H1 (cell line): ENCODE measurements around the gene TCF19. TPM values are rescaled to one million over a fixed set of nuclear protein-coding genes. Genes with fewer than 3 reads are reported as not detected.

Experiments
- CTCF ChIA-PET: fragments of 300-600 bp; sonication (Branson Sonifier 250); formaldehyde crosslinking; loops from one replicate; lab custom pipeline; 2021; ENCODE audit not compliant: partially characterized antibody; lab: Charles Lee
- POLR2A ChIA-PET: fragments of 300-600 bp; sonication (Branson Sonifier 250); formaldehyde crosslinking; loops from one replicate; lab custom pipeline; 2021; ENCODE audit warnings: inconsistent platforms; ENCODE audit not compliant: partially characterized antibody; lab: Charles Lee
- DNase-seq, 2 experiments: peaks; one replicate each; pipeline versions ENCODE4 v3.0.0 to v3.0.0-alpha.2; 2010 to 2022; ENCODE audit warnings: low spot score in 2 of 2, low read depth in 1 of 2, mixed read lengths in 1 of 2
- FAIRE-seq: peaks from 2 replicates; lab custom pipeline; 2011; peaks lifted over from hg19 to GRCh38; lab: Jason Lieb, UNC
- H2AFZ ChIP-seq: 2 replicates; pipeline ENCODE4 v1.8.1; 2012; ENCODE audit warnings: low read length, inconsistent platforms
- H2AK5ac ChIP-seq: 2 replicates; pipeline ENCODE4 v1.6.1; 2013; ENCODE audit warnings: low read depth, low read length
- H2BK120ac ChIP-seq: replicated peaks from 2 replicates; pipeline ENCODE3; 2013; ENCODE audit warnings: low read depth, low read length, inconsistent platforms
- H2BK12ac ChIP-seq: 2 replicates; pipeline ENCODE4 v1.6.1; 2013; ENCODE audit warnings: low read depth, low read length
- H2BK15ac ChIP-seq: 2 replicates; pipeline ENCODE4 v1.6.1; 2013; ENCODE audit warnings: low read length
- H2BK20ac ChIP-seq: 2 replicates; pipeline ENCODE4 v1.6.1; 2013; ENCODE audit warnings: low read length
- H2BK5ac ChIP-seq: 2 replicates; pipeline ENCODE4 v1.6.1; 2013; ENCODE audit warnings: low read depth, low read length
- H3K14ac ChIP-seq: 2 replicates; pipeline ENCODE4 v1.6.1; 2013; ENCODE audit warnings: inconsistent platforms; ENCODE audit not compliant: insufficient read length
- H3K18ac ChIP-seq: 2 replicates; pipeline ENCODE4 v1.6.1; 2013; ENCODE audit warnings: low read length; ENCODE audit errors: extremely low read depth
- H3K23ac ChIP-seq: 2 replicates; pipeline ENCODE4 v1.6.1; 2013; ENCODE audit warnings: inconsistent platforms; ENCODE audit not compliant: insufficient read length
- H3K23me2 ChIP-seq: 2 replicates; pipeline ENCODE4 v1.6.1; 2013; ENCODE audit warnings: low read depth, low read length
- H3K27ac ChIP-seq: 2 replicates; pipeline ENCODE4 v1.6.1; 2011; ENCODE audit warnings: low read depth, low read length, inconsistent platforms
- H3K27me3 ChIP-seq, 4 experiments: replicated peaks in 1 of 4; 1 replicate in 1 of 4; 2 replicates in 3 of 4; pipeline versions ENCODE4 v1.6.1 to v1.8.1; 2011 to 2013; ENCODE audit warnings: low read length in 3 of 4, mild to moderate bottlenecking in 3 of 4, inconsistent platforms in 2 of 4, mixed read lengths in 2 of 4, moderate library complexity in 1 of 4; ENCODE audit not compliant: control insufficient read depth in 3 of 4, insufficient read depth in 3 of 4; ENCODE audit errors: extremely low read depth in 1 of 4
- H3K36me3 ChIP-seq, 4 experiments: 2 replicates each; pipeline versions ENCODE4 v1.6.1 to v1.8.1; 2011 to 2013; ENCODE audit warnings: mild to moderate bottlenecking in 4 of 4, low read length in 3 of 4, moderate library complexity in 2 of 4, control low read depth in 1 of 4, inconsistent platforms in 1 of 4; ENCODE audit not compliant: insufficient read depth in 4 of 4, control insufficient read depth in 2 of 4
- H3K4ac ChIP-seq: replicated peaks from 2 replicates; pipeline ENCODE3; 2013; ENCODE audit warnings: low read length, low read depth, mixed read lengths, inconsistent platforms; ENCODE audit not compliant: insufficient read length
- H3K4me1 ChIP-seq, 4 experiments: replicated peaks in 1 of 4; 1 replicate in 1 of 4; 2 replicates in 3 of 4; pipeline versions ENCODE4 v1.6.1 to v1.8.1; 2011 to 2013; ENCODE audit warnings: low read length in 3 of 4, inconsistent platforms in 2 of 4, mixed read lengths in 1 of 4; ENCODE audit not compliant: insufficient read depth in 4 of 4, control insufficient read depth in 3 of 4
- H3K4me2 ChIP-seq, 2 experiments: 2 replicates each; pipeline versions ENCODE4 v1.6.1 to v1.8.1; 2011 to 2013; ENCODE audit warnings: low read depth in 2 of 2, low read length in 2 of 2, control low read depth in 1 of 2, inconsistent platforms in 1 of 2, mild to moderate bottlenecking in 1 of 2; ENCODE audit not compliant: insufficient read depth in 1 of 2
- H3K4me3 ChIP-seq, 4 experiments: fragments of 200-600, 300-600 bp in 1 of 4; sonication (generic), shearing (Covaris generic), sonication (Bioruptor Twin) in 1 of 4; 2 replicates each; pipeline versions ENCODE4 v1.5.1 to v1.8.1; 2011 to 2016; ENCODE audit warnings: low read length in 4 of 4, low read depth in 3 of 4, control low read depth in 2 of 4, inconsistent platforms in 2 of 4, mild to moderate bottlenecking in 2 of 4, mixed read lengths in 1 of 4, moderate library complexity in 1 of 4; ENCODE audit not compliant: insufficient read depth in 2 of 4; ENCODE audit errors: extremely low read depth in 1 of 4
- H3K56ac ChIP-seq: replicated peaks from 2 replicates; pipeline ENCODE3; 2013; ENCODE audit warnings: low read depth, mild to moderate bottlenecking, mixed read lengths, low read length, inconsistent platforms; ENCODE audit not compliant: insufficient read length
- H3K79me1 ChIP-seq: 2 replicates; pipeline ENCODE4 v1.6.1; 2013; ENCODE audit warnings: low read depth, low read length, control low read depth
- H3K79me2 ChIP-seq, 2 experiments: 2 replicates each; pipeline versions ENCODE4 v1.6.1 to v1.8.1; 2012 to 2013; ENCODE audit warnings: low read length in 2 of 2, mild to moderate bottlenecking in 2 of 2, inconsistent platforms in 1 of 2; ENCODE audit not compliant: insufficient read depth in 2 of 2, control insufficient read depth in 1 of 2
- H3K9ac ChIP-seq, 4 experiments: replicated peaks in 1 of 4; 1 replicate in 1 of 4; 2 replicates in 3 of 4; pipeline versions ENCODE4 v1.6.1 to v1.8.1; 2011 to 2013; ENCODE audit warnings: low read depth in 3 of 4, low read length in 3 of 4, control low read depth in 2 of 4, mild to moderate bottlenecking in 2 of 4, moderate library complexity in 2 of 4, inconsistent platforms in 1 of 4; ENCODE audit errors: extremely low read depth in 1 of 4
- H3K9me3 ChIP-seq, 2 experiments: 2 replicates each; pipeline versions ENCODE4 v1.6.1 to v1.8.1; 2012 to 2013; ENCODE audit warnings: mild to moderate bottlenecking in 2 of 2, moderate library complexity in 2 of 2, control low read depth in 1 of 2, inconsistent platforms in 1 of 2, low read depth in 1 of 2, low read length in 1 of 2, mixed read lengths in 1 of 2; ENCODE audit not compliant: insufficient read depth in 2 of 2
- H4K20me1 ChIP-seq, 2 experiments: replicated peaks in 1 of 2; 2 replicates each; pipeline versions ENCODE3 to v1.8.1; 2011 to 2013; ENCODE audit warnings: inconsistent platforms in 2 of 2, low read length in 2 of 2, mild to moderate bottlenecking in 1 of 2; ENCODE audit not compliant: insufficient read depth in 2 of 2, control insufficient read depth in 1 of 2
- H4K5ac ChIP-seq: 2 replicates; pipeline ENCODE4 v1.6.1; 2013; ENCODE audit warnings: low read length, low read depth, mixed read lengths, inconsistent platforms; ENCODE audit not compliant: insufficient read length
- H4K8ac ChIP-seq: 2 replicates; pipeline ENCODE4 v1.8.0; 2013; ENCODE audit warnings: mild to moderate bottlenecking, moderate library complexity, low read length, inconsistent platforms; ENCODE audit not compliant: insufficient read depth; ENCODE audit errors: extremely low read depth
- H4K91ac ChIP-seq: replicated peaks from 2 replicates; pipeline ENCODE3; 2013; ENCODE audit warnings: low read length, mixed read lengths, inconsistent platforms; ENCODE audit not compliant: insufficient read length
- CHD1 ChIP-seq: IDR thresholded peaks from 2 replicates; pipeline ENCODE4 v1.6.1; 2012; ENCODE audit warnings: low read depth, low read length, improper control_type of control experiment
- SIN3A ChIP-seq, 2 experiments: IDR thresholded peaks in 1 of 2; conservative IDR thresholded peaks in 1 of 2; 2 replicates each; pipeline ENCODE4 v1.6.1; 2011 to 2012; ENCODE audit warnings: low read length in 2 of 2, improper control_type of control experiment in 1 of 2, low read depth in 1 of 2, mild to moderate bottlenecking in 1 of 2
- TCF12 ChIP-seq: IDR thresholded peaks from 2 replicates; pipeline ENCODE4 v1.6.1; 2011; ENCODE audit warnings: low read depth, mild to moderate bottlenecking, low read length
- WGBS, 2 experiments: shearing (Covaris generic) in 1 of 2; methylation state at CpG; one replicate each; pipeline versions ENCODE4 v1.1.6 to v1.1.7; 2013 to 2015; ENCODE audit warnings: low lambda C conversion rate in 2 of 2, mixed read lengths in 2 of 2, inconsistent platforms in 1 of 2, low coverage in 1 of 2, missing lambda C conversion rate in 1 of 2; ENCODE audit not compliant: insufficient replicate concordance in 2 of 2, insufficient coverage in 1 of 2, insufficient read length in 1 of 2; ENCODE audit errors: extremely low coverage in 1 of 2, missing lambda C conversion rate in 1 of 2; 5-methylcytosine and 5-hydroxymethylcytosine counted together
- polyA plus RNA-seq, 7 experiments: library from polyadenylated mRNA; depleted of rRNA in 3 of 7; stranded (reverse) in 5 of 7; unstranded in 2 of 7; fragments of >200 nt in 5 of 7; fragments of 200-250 nt in 2 of 7; gene quantifications; 1 replicate in 5 of 7; 2 replicates in 1 of 7; 4 replicates in 1 of 7; pipeline versions ENCODE4 v1.2.1 to v1.2.3, GENCODE V29; 2011 to 2013; ENCODE audit warnings: missing spikeins in 2 of 7, mixed read lengths in 2 of 7
- total RNA-seq: library from RNA; stranded (reverse); fragmentation: NEBNext Ultra II Directional; extraction: Animal tissue kit (Norgen Biotek cat#: 25700); gene quantifications from 2 replicates; pipeline ENCODE4 v1.2.1, GENCODE V29; 2021

Gene TCF19
- total and polyA plus RNA-seq, 2 of the 8 experiments (the other 6 are each of a cell fraction or from before 2014, with no cell fraction given) = 7.2 to 11.0 TPM

- H3K4me2 ChIP-seq = no peak overlapping the region
- DNase-seq (no peak), FAIRE-seq (no peak)
- H3K36me3 ChIP-seq = no peaks in the 10 kb centered on the region
- H3K4ac ChIP-seq = no peak overlapping the region
- H2BK20ac ChIP-seq = no peak overlapping the region
- H3K23me2 ChIP-seq = no peaks in the 10 kb centered on the region
- 0 out of 2 replicates have a peak overlapping the region, but pooled peaks have one; percentile 27 for H2BK12ac ChIP-seq
- H4K8ac ChIP-seq = no peak overlapping the region
- H2BK120ac ChIP-seq = no peak overlapping the region
- no peak overlapping the region for H4K5ac ChIP-seq
- ChIA-PET POLR2A (interaction anchor here (68.5 kb wide), 1 partner anchor 36 kb away, joined by 2251 read pairs; the partner anchor contains the start of genes CCHCR1, POU5F1, PSORS1C2 and TCF19), CTCF (interaction anchor here (0.6 to 16.4 kb wide), 16 partner anchors 3 to 302 kb away, joined by 3 to 187 read pairs (median 4); partner anchors contain the start of genes C6orf15, CCHCR1, POU5F1 and PSORS1C1)
- 81% methylated on average over 6 of the region's 6 CpGs; no CpG with 5 or more reads in 1 of the 2 experiments for WGBS, 2 experiments
- TF ChIP-seq SIN3A (conservative IDR thresholded peaks at IDR 0.05 in 1 of 2, IDR thresholded peaks at IDR 0.05 in 1 of 2; ENCODE audit: low read depth in 1 of 2, low read length in 2 of 2) (no peak), TCF12 (no peak), CHD1 (no peak)
- peaks cover 1 to 5% (median 3%) of the 10 kb centered on the region in 4 experiments; a peak in 5 of 7 replicates for H3K4me1 ChIP-seq
- H3K9me3 ChIP-seq = no peaks in the 10 kb centered on the region
- H4K91ac ChIP-seq = no peak overlapping the region
- H3K14ac ChIP-seq = no peak overlapping the region
- H3K56ac ChIP-seq = no peak overlapping the region
- H4K20me1 ChIP-seq = no peaks in the 10 kb centered on the region
- H2AFZ ChIP-seq = no peak overlapping the region
- H3K27me3 ChIP-seq = no peaks in the 10 kb centered on the region
- H2AK5ac ChIP-seq = no peak overlapping the region
- H2BK5ac ChIP-seq = no peak overlapping the region
- no peak overlapping the region for H3K9ac ChIP-seq
- no peaks in the 10 kb centered on the region for H3K79me1 ChIP-seq
- H3K23ac ChIP-seq = no peak overlapping the region
- H3K18ac ChIP-seq = no peak overlapping the region
- H2BK15ac ChIP-seq = no peak overlapping the region
- H3K27ac ChIP-seq = no peak overlapping the region
- no peak overlapping the region for H3K4me3 ChIP-seq
- no peaks in the 10 kb centered on the region for H3K79me2 ChIP-seq
These were observed 25.6 kb upstream of the TCF19 start for GRCh38 chr6:31132806-31133205.
